ENCODE results near the gene SPARC. TPM values are rescaled to one million over a fixed set of nuclear protein-coding genes. Genes with fewer than 3 reads are reported as not detected.
A peak's percentile ranks its signal among the peaks of the same experiment; 100 is the strongest.

The SPARC gene
- total RNA-seq, 4 donors from 2014 or later: 341 to 2,293 (median 751) TPM

DNA sequence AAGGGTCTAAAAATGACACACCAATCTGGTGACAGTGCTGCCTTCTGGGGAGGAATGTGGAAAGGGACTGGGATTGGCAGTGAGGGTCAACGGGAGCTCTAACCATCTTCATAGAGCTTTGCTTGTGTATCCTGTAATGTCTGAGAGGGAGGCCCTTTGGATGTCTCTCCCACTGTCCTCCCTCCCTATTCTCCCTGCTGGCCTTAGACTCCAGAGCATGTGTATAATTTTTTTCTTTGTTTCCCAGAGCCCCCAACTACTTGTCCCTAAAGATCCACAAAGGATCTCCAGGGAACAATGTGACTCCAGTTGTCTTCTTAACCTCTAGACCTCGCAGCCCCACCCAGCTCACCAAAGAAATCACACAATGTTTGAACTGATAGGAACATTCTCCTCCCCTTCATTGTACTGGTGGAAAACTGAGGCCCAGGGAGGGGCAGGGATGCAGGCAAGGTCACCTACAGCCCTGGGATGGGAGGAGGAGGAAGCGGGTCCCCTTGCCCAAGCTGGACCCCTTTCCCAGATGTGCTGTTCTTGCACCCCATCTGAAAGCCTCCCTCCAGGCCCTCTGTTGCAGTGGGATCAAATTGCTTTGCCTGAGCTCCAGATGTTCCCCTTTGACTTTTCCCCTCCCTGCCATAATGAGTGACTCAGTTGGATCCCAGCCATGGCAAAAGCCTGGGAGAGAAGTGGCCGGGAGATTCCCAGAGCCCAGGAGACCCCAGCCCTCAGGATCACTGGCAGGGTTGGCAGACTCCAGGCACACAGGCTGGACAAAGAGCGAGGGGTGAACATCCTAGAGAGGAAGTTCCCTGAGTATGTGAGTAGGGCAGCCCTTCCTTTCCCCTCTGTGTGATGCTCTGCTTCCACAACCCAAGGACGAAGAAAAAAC is 21.8 kb downstream of the SPARC start:
- H3K36me3 ChIP-seq: no peaks in the 10 kb centered on the region
- H3K4me1 ChIP-seq: peaks cover 22 to 49% of the 10 kb centered on the region in 2 donors
- H3K27me3 ChIP-seq: no peaks in the 10 kb centered on the region
- H3K4me3 ChIP-seq: no peak overlapping the region
- no peak for TF ChIP-seq POLR2A (IDR thresholded peaks at IDR 0.05)
- intact Hi-C loops (cut with DNase I; ENCODE audit: low total_unique reads): no loop called here
- H3K27ac ChIP-seq: peak overlapping the region; percentile 88 to 100
- H3K9me3 ChIP-seq: no peaks in the 10 kb centered on the region
- peak; percentile 51 to 61 for DNase-seq

DNA sequence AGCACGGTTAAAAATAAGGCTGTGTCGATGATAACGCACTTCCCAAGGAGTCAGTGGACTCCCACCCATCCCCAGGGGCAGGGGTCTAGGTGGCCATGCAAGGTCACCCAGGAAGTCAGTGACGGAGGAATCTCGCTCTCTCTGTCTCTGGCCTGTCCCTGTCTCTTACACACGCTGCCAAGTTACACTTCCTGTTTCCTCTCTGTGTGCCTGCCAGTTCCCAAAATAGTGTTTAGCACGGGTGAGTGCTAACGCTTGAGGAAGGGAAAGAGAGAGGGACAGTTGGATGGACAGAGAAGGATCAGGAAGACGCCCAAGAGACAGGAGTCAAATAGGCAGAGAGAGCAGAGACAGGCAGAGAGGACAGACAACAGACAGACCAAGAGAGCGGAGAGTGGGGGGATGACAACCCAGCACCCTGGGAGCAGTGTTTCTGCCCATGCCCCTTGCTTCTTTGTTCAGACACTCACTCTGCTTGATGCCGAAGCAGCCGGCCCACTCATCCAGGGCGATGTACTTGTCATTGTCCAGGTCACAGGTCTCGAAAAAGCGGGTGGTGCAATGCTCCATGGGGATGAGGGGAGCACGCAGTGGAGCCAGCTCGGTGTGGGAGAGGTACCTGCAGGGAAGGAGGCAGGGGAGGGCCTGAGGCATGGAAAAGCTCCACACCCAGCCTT is 23.0 kb downstream of the SPARC start:
- H3K9me3 ChIP-seq: no peaks in the 10 kb centered on the region
- H3K4me3 ChIP-seq: no peak overlapping the region
- no peak for TF ChIP-seq POLR2A (IDR thresholded peaks at IDR 0.05)
- TF ChIP-seq, protein P1, sequence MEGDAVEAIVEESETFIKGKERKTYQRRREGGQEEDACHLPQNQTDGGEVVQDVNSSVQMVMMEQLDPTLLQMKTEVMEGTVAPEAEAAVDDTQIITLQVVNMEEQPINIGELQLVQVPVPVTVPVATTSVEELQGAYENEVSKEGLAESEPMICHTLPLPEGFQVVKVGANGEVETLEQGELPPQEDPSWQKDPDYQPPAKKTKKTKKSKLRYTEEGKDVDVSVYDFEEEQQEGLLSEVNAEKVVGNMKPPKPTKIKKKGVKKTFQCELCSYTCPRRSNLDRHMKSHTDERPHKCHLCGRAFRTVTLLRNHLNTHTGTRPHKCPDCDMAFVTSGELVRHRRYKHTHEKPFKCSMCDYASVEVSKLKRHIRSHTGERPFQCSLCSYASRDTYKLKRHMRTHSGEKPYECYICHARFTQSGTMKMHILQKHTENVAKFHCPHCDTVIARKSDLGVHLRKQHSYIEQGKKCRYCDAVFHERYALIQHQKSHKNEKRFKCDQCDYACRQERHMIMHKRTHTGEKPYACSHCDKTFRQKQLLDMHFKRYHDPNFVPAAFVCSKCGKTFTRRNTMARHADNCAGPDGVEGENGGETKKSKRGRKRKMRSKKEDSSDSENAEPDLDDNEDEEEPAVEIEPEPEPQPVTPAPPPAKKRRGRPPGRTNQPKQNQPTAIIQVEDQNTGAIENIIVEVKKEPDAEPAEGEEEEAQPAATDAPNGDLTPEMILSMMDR (IDR thresholded peaks at IDR 0.05): no peak
- H3K36me3 ChIP-seq: no peaks in the 10 kb centered on the region
- H3K27me3 ChIP-seq: no peaks in the 10 kb centered on the region
- DNase-seq: peak in 1 of 2 donors; percentile 50
- peaks cover 14 to 44% of the 10 kb centered on the region in 2 donors for H3K4me1 ChIP-seq
- intact Hi-C loops (cut with DNase I; ENCODE audit: low total_unique reads): no loop called here
- peak overlapping the region; percentile 88 to 100 for H3K27ac ChIP-seq

DNA sequence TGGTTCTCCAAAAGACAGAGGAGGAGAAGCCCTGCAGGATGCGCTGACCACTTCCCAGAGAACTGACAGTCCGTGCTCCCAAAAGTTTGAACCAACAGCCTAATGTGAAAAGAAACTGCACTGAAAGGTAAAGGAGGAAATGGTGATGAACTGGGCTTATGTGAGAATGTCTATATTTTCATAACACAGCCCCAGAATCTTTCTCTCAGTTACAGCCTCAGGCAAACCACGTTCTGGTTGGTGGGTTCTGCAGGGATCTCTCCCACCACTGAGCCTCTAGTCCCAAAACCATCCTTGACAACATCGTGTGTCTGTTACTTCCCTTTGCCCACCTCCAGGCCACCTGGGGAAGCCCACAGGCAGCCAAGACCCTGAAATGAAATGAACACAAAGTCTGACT is 23.9 kb downstream of the SPARC start:
- no peaks in the 10 kb centered on the region for H3K9me3 ChIP-seq
- TF ChIP-seq, protein P1 (IDR thresholded peaks at IDR 0.05): no peak
- peak overlapping the region; percentile 88 to 100 for H3K27ac ChIP-seq
- H3K4me1 ChIP-seq: peaks cover 14 to 42% of the 10 kb centered on the region in 2 donors
- no peaks in the 10 kb centered on the region for H3K36me3 ChIP-seq
- H3K27me3 ChIP-seq: no peaks in the 10 kb centered on the region
- H3K4me3 ChIP-seq: no peak overlapping the region
- DNase-seq: no peak
- intact Hi-C loops (cut with DNase I; ENCODE audit: low total_unique reads): no loop called here

DNA sequence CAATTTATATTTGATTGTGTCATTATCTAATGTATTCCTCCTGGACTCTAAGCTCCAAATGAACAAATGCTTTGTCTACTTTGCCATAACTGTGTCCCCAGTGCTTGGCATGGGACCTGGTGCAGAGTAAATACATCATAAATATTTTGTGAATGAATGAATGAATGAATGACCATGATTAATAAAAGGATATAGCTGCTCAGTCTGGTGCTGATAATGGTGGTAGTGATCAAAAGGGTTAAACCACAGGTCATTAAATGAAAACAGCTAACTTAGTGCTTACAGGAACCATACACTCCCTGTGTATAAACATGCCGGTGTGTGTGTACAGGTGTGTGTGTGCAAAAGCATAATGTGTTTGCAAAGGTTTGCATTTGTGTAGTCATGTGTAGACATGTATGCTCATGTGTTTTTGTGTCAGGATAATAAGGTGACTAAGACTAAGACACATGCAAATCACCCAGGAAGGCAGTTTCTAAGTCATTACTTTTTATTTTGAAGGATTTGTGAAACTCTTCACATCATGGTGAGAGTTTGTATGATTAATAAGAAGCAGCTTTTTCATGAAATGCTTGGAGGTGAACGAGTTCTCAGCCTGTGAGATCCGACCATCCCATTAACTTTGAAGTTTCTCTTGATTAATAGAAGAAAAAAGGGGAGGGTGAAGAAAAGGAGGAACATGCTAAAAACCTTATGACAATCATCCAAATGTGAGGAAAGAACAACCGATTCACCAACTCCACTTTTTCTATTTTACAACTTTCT is 24.6 kb downstream of the SPARC start:
- Histone ChIP-seq H3K27ac (peak overlapping the region; percentile 88 to 100), H3K4me3 (no peak overlapping the region), H3K4me1 (peaks cover 14 to 35% of the 10 kb centered on the region in 2 donors), H3K9me3 (no peaks in the 10 kb centered on the region), H3K27me3 (no peaks in the 10 kb centered on the region), H3K36me3 (no peaks in the 10 kb centered on the region)
- DNase-seq: no peak
- TF ChIP-seq POLR2A (IDR thresholded peaks at IDR 0.05): no peak
- TF ChIP-seq, protein P1 (IDR thresholded peaks at IDR 0.05): no peak
- intact Hi-C loops (cut with DNase I; ENCODE audit: low total_unique reads): no loop called here

DNA sequence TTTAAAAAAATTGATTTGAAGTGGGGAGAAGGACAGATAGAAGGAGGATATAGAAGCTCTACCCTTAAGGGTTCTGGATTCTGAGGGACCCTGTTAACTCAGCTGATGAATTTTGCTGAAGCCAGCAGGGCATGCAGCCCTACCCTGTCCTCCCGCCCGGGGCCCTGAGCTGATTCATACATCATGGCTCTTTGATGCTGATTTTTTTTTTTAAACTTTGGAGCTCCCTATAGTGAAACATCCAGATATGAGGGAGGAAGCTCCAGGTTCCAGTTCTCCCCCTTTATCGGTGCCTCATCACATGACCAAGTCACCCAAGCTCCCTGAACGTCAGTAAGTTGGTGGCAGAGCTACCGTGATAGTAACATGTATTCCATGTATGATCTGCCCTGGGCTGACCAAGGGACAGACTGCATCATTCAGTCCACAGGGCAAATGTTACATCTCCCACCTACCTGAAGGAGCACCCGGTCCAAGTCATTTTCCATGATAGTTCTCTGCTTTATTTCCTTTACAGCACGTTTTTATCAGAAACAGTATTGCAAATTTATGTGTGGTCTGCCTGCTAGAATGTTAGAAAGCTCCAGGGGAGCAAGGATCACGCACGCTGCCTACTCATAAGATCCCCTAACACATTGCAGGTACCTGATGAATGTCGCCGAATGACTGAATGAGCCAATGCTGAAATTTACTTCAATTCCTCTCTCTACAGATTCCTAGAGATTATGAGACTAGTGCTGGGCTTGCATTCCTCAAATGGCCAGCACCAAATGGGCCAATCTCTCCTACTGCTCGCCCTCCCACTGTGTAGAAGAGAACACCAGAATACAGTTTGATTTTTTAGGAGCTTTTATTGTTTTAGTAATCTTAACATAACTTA is 25.9 kb downstream of the SPARC start:
- Histone ChIP-seq H3K27me3 (no peaks in the 10 kb centered on the region), H3K27ac (peak overlapping the region; percentile 68 to 100), H3K36me3 (no peaks in the 10 kb centered on the region), H3K4me1 (peaks cover 11 to 24% of the 10 kb centered on the region in 2 donors), H3K4me3 (no peak overlapping the region), H3K9me3 (no peaks in the 10 kb centered on the region)
- TF ChIP-seq, protein P1 (IDR thresholded peaks at IDR 0.05): no peak
- no peak for TF ChIP-seq POLR2A (IDR thresholded peaks at IDR 0.05)
- no peak for DNase-seq
- intact Hi-C loops (cut with DNase I; ENCODE audit: low total_unique reads): no loop called here

Data from uterus (tissue), 4 donors.